Keratinocyte (primary cell): ENCODE results near the gene ARMC2. TPM values are rescaled to one million over a fixed set of nuclear protein-coding genes. Genes with fewer than 3 reads are reported as not detected.

Source experiments
- DNase-seq: peaks from one replicate; pipeline ENCODE4 v3.0.0-alpha.2; 2011; ENCODE audit warnings: low read depth, missing footprints, low spot score
- FAIRE-seq: peaks from 2 replicates; lab custom pipeline; 2011; peaks lifted over from hg19 to GRCh38; lab: Jason Lieb, UNC
- H2AFZ ChIP-seq: 2 replicates; pipeline ENCODE4 v1.6.0; 2012; ENCODE audit warnings: low read length, control low read depth, inconsistent platforms; ENCODE audit not compliant: control insufficient read depth
- H3K27ac ChIP-seq: 2 replicates; pipeline ENCODE4 v1.5.1; 2011; ENCODE audit warnings: low read length; ENCODE audit not compliant: control insufficient read depth, insufficient read depth
- H3K27me3 ChIP-seq: 3 replicates; pipeline ENCODE4 v1.6.0; 2011; ENCODE audit warnings: low read length; ENCODE audit not compliant: control insufficient read depth, insufficient read depth; ENCODE audit errors: extremely low read depth
- H3K36me3 ChIP-seq, 2 experiments: 2 replicates in 1 of 2; 3 replicates in 1 of 2; pipeline ENCODE4 v1.5.1; 2011; ENCODE audit warnings: low read length in 2 of 2, mild to moderate bottlenecking in 1 of 2; ENCODE audit not compliant: control insufficient read depth in 2 of 2, insufficient read depth in 2 of 2; ENCODE audit errors: extremely low read depth in 1 of 2
- H3K4me1 ChIP-seq: 3 replicates; pipeline ENCODE4 v1.5.1; 2011; ENCODE audit warnings: low read length; ENCODE audit not compliant: control insufficient read depth, insufficient read depth; ENCODE audit errors: extremely low read depth
- H3K4me2 ChIP-seq: 3 replicates; pipeline ENCODE4 v1.6.0; 2011; ENCODE audit warnings: low read depth, low read length; ENCODE audit not compliant: control insufficient read depth, insufficient read depth; ENCODE audit errors: extremely low read depth
- H3K4me3 ChIP-seq, 3 experiments: fragments of 200-600 bp in 1 of 3; sonication (generic) in 1 of 3; 2 replicates in 2 of 3; 3 replicates in 1 of 3; pipeline ENCODE4 v1.5.1; 2011 to 2016; ENCODE audit warnings: low read length in 3 of 3, mild to moderate bottlenecking in 3 of 3, control low read depth in 2 of 3, inconsistent platforms in 1 of 3, low read depth in 1 of 3, mixed read lengths in 1 of 3, mixed run types in 1 of 3, moderate library complexity in 1 of 3; ENCODE audit not compliant: control insufficient read depth in 2 of 3, insufficient read depth in 2 of 3; ENCODE audit errors: extremely low read depth in 1 of 3
- H3K79me2 ChIP-seq: 2 replicates; pipeline ENCODE4 v1.6.0; 2012; ENCODE audit warnings: low read length; ENCODE audit not compliant: control insufficient read depth, insufficient read depth
- H3K9ac ChIP-seq: 3 replicates; pipeline ENCODE4 v1.6.0; 2011; ENCODE audit warnings: low read length; ENCODE audit not compliant: control insufficient read depth, insufficient read depth; ENCODE audit errors: extremely low read depth
- H3K9me1 ChIP-seq: 3 replicates; pipeline ENCODE4 v1.6.0; 2011; ENCODE audit warnings: low read length; ENCODE audit not compliant: control insufficient read depth, insufficient read depth; ENCODE audit errors: extremely low read depth
- H3K9me3 ChIP-seq: 2 replicates; pipeline ENCODE4 v1.5.1; 2012; ENCODE audit warnings: low read depth, low read length; ENCODE audit not compliant: control insufficient read depth
- H4K20me1 ChIP-seq: 3 replicates; pipeline ENCODE4 v1.6.0; 2011; ENCODE audit warnings: low read length; ENCODE audit not compliant: control insufficient read depth, insufficient read depth; ENCODE audit errors: extremely low read depth
- CTCF ChIP-seq, 3 experiments: IDR thresholded peaks in 1 of 3; conservative IDR thresholded peaks in 1 of 3; optimal IDR thresholded peaks in 1 of 3; 2 replicates in 2 of 3; 3 replicates in 1 of 3; pipeline versions ENCODE3 to v1.5.1; 2011; ENCODE audit warnings: low read length in 3 of 3, mild to moderate bottlenecking in 3 of 3, moderate library complexity in 2 of 3, control low read depth in 1 of 3, inconsistent platforms in 1 of 3; ENCODE audit not compliant: insufficient read depth in 2 of 3; ENCODE audit errors: extremely low read depth in 1 of 3
- EZH2 ChIP-seq: IDR thresholded peaks from one replicate; pipeline ENCODE4 v1.6.1; 2012; ENCODE audit warnings: inconsistent platforms, mild to moderate bottlenecking, low read length, moderate library complexity
- dilution Hi-C: fragments of 300-500 bp; cut with MboI; formaldehyde crosslinking; loops from one replicate; pipeline ENCODE4 v1.7.0; 2020; ENCODE audit warnings: low sequenced_read_pairs; ENCODE audit not compliant: extremely low pct_ligation_motif_present
- polyA plus RNA-seq, 5 experiments: library from polyadenylated mRNA; depleted of rRNA in 3 of 5; stranded (reverse) in 3 of 5; stranded (forward) in 1 of 5; unstranded in 1 of 5; fragments of >200 nt; gene quantifications; 1 replicate in 1 of 5; 2 replicates in 3 of 5; 3 replicates in 1 of 5; pipeline versions ENCODE4 v1.2.1 to v1.2.3, GENCODE V29; 2011 to 2012; ENCODE audit warnings: missing spikeins in 2 of 5, low read depth in 1 of 5, low replicate concordance in 1 of 5

The ARMC2 gene
- polyA plus RNA-seq, 1 donor (not counting 4 experiments of a cell fraction or from before 2014, with no cell fraction given) = 3.8 TPM

GRCh38 chr6:108921547-108922361 lies 73.5 kb downstream of the ARMC2 start:
- Histone ChIP-seq H3K9me3 (no peaks in the 10 kb centered on the region), H2AFZ (no peak overlapping the region), H3K36me3 (no peaks in the 10 kb centered on the region), H3K27me3 (no peaks in the 10 kb centered on the region), H3K9me1 (no peaks in the 10 kb centered on the region), H4K20me1 (no peaks in the 10 kb centered on the region), H3K4me1 (no peaks in the 10 kb centered on the region), H3K9ac (no peak overlapping the region), H3K79me2 (no peaks in the 10 kb centered on the region), H3K4me2 (no peak overlapping the region), H3K4me3 (no peak overlapping the region), H3K27ac (no peak overlapping the region)
- DNase-seq (no peak), FAIRE-seq (no peak)
- TF ChIP-seq CTCF (optimal IDR thresholded peaks at IDR 0.05 in 1 of 3, IDR thresholded peaks at IDR 0.05 in 1 of 3, conservative IDR thresholded peaks at IDR 0.05 in 1 of 3; ENCODE audit: extremely low read depth in 1 of 3, insufficient read depth in 2 of 3, low read length in 3 of 3) (no peak), EZH2 (no peak)
- dilution Hi-C loops = no loop called here

- dilution Hi-C loops = no loop called here
- TF ChIP-seq EZH2 = no peak
- TF ChIP-seq CTCF (optimal IDR thresholded peaks at IDR 0.05 in 1 of 3, IDR thresholded peaks at IDR 0.05 in 1 of 3, conservative IDR thresholded peaks at IDR 0.05 in 1 of 3; ENCODE audit: extremely low read depth in 1 of 3, insufficient read depth in 2 of 3, low read length in 3 of 3) = no peak
- H3K9ac ChIP-seq = no peak overlapping the region
- H2AFZ ChIP-seq = no peak overlapping the region
- no peak overlapping the region for H3K4me3 ChIP-seq
- H3K4me2 ChIP-seq = no peak overlapping the region
- DNase-seq = no peak
- no peaks in the 10 kb centered on the region for H3K27me3 ChIP-seq
- FAIRE-seq = no peak
- H4K20me1 ChIP-seq = no peaks in the 10 kb centered on the region
- no peak overlapping the region for H3K27ac ChIP-seq
- H3K4me1 ChIP-seq = no peaks in the 10 kb centered on the region
- H3K9me3 ChIP-seq = no peaks in the 10 kb centered on the region
- no peaks in the 10 kb centered on the region for H3K79me2 ChIP-seq
- no peaks in the 10 kb centered on the region for H3K36me3 ChIP-seq
- no peaks in the 10 kb centered on the region for H3K9me1 ChIP-seq
These were observed 74.3 kb downstream of the ARMC2 start for GRCh38 chr6:108922499-108922898.
